H9 (cell line): ENCODE data around the gene PACRGL. TPM values are rescaled to one million over a fixed set of nuclear protein-coding genes. Genes with fewer than 3 reads are reported as not detected.

Experiments used
- DNase-seq: peaks from one replicate; pipeline ENCODE4 v3.0.0-alpha.2; 2017
- H2AFZ ChIP-seq: one replicate; pipeline ENCODE4 v1.6.1; 2013; ENCODE audit warnings: mild to moderate bottlenecking, low read length, control low read depth, moderate library complexity
- H2AK5ac ChIP-seq: 2 replicates; pipeline ENCODE4 v1.6.1; 2013; ENCODE audit warnings: low read length, control low read depth, mixed read lengths; ENCODE audit not compliant: insufficient read length
- H2BK120ac ChIP-seq: one replicate; pipeline ENCODE4 v1.6.1; 2013; ENCODE audit warnings: low read depth, mild to moderate bottlenecking, low read length, control low read depth, inconsistent platforms; ENCODE audit not compliant: poor library complexity, severe bottlenecking
- H2BK12ac ChIP-seq: 2 replicates; pipeline ENCODE4 v1.6.1; 2013; ENCODE audit warnings: low read length, control low read depth, mixed read lengths, low read depth; ENCODE audit not compliant: insufficient read length
- H2BK15ac ChIP-seq: 2 replicates; pipeline ENCODE4 v1.6.1; 2013; ENCODE audit warnings: low read depth, low read length, control low read depth
- H2BK20ac ChIP-seq: one replicate; pipeline ENCODE4 v1.6.1; 2013; ENCODE audit warnings: low read depth, mild to moderate bottlenecking, low read length, control low read depth, inconsistent platforms; ENCODE audit not compliant: poor library complexity, severe bottlenecking
- H2BK5ac ChIP-seq: 2 replicates; pipeline ENCODE4 v1.6.1; 2013; ENCODE audit warnings: low read length, control low read depth, mixed read lengths; ENCODE audit not compliant: insufficient read length
- H3K14ac ChIP-seq: 2 replicates; pipeline ENCODE4 v1.6.1; 2013; ENCODE audit warnings: low read length, control low read depth; ENCODE audit not compliant: insufficient read depth
- H3K18ac ChIP-seq: 2 replicates; pipeline ENCODE4 v1.6.1; 2013; ENCODE audit warnings: low read depth, mild to moderate bottlenecking, mixed read lengths, low read length, control low read depth; ENCODE audit not compliant: insufficient read length
- H3K23ac ChIP-seq: 2 replicates; pipeline ENCODE4 v1.6.1; 2013; ENCODE audit warnings: low read length, control low read depth, mixed read lengths, low read depth; ENCODE audit not compliant: insufficient read length
- H3K23me2 ChIP-seq: 2 replicates; pipeline ENCODE4 v1.6.1; 2013; ENCODE audit warnings: low read depth, mild to moderate bottlenecking, mixed read lengths, low read length, control low read depth; ENCODE audit not compliant: insufficient read length, poor library complexity, severe bottlenecking
- H3K27ac ChIP-seq: 2 replicates; pipeline ENCODE4 v1.5.1; 2013; ENCODE audit warnings: low read length, control low read depth, mixed read lengths, low read depth; ENCODE audit not compliant: insufficient read length
- H3K27me3 ChIP-seq: 2 replicates; pipeline ENCODE4 v1.6.1; 2013; ENCODE audit warnings: low read length, control low read depth, inconsistent platforms; ENCODE audit not compliant: insufficient read depth
- H3K4ac ChIP-seq: 2 replicates; pipeline ENCODE4 v1.6.1; 2013; ENCODE audit warnings: low read depth, mild to moderate bottlenecking, control low read depth, inconsistent platforms, low read length, moderate library complexity
- H3K4me1 ChIP-seq: 2 replicates; pipeline ENCODE4 v1.6.1; 2013; ENCODE audit warnings: low read length, control low read depth, inconsistent platforms; ENCODE audit not compliant: insufficient read depth
- H3K4me2 ChIP-seq: 2 replicates; pipeline ENCODE4 v1.6.1; 2013; ENCODE audit warnings: low read length, control low read depth, mixed read lengths; ENCODE audit not compliant: insufficient read length, insufficient read depth
- H3K56ac ChIP-seq: 2 replicates; pipeline ENCODE4 v1.6.1; 2013; ENCODE audit warnings: low read depth, mild to moderate bottlenecking, mixed read lengths, low read length, control low read depth; ENCODE audit not compliant: insufficient read length
- H3K79me1 ChIP-seq: 2 replicates; pipeline ENCODE4 v1.6.1; 2013; ENCODE audit warnings: low read depth, mild to moderate bottlenecking, moderate library complexity, low read length, control low read depth, inconsistent platforms; ENCODE audit not compliant: insufficient read depth, poor library complexity, severe bottlenecking
- H3K79me2 ChIP-seq: 2 replicates; pipeline ENCODE4 v1.6.1; 2013; ENCODE audit warnings: low read length, control low read depth, inconsistent platforms; ENCODE audit not compliant: insufficient read depth
- H3K9ac ChIP-seq: 2 replicates; pipeline ENCODE4 v1.6.1; 2013; ENCODE audit warnings: low read length, control low read depth, mixed read lengths; ENCODE audit not compliant: insufficient read length; ENCODE audit errors: extremely low read depth
- H3K9me3 ChIP-seq: one replicate; pipeline ENCODE4 v1.6.1; 2013; ENCODE audit warnings: low read depth, low read length, inconsistent platforms; ENCODE audit not compliant: control insufficient read depth
- H3T11ph ChIP-seq: one replicate; pipeline ENCODE4 v1.6.1; 2013; ENCODE audit warnings: mild to moderate bottlenecking, low read length, control low read depth, inconsistent platforms
- H4K20me1 ChIP-seq: one replicate; pipeline ENCODE4 v1.6.1; 2013; ENCODE audit not compliant: control insufficient read depth, insufficient read length, insufficient read depth
- H4K5ac ChIP-seq: 2 replicates; pipeline ENCODE4 v1.6.1; 2013; ENCODE audit warnings: low read depth, mild to moderate bottlenecking, mixed read lengths, low read length, control low read depth; ENCODE audit not compliant: insufficient read length
- H4K8ac ChIP-seq: replicated peaks from 2 replicates; pipeline ENCODE4 v1.6.1; 2013; ENCODE audit warnings: low read length, control low read depth, mixed read lengths, low read depth; ENCODE audit not compliant: insufficient read length
- H4K91ac ChIP-seq: 2 replicates; pipeline ENCODE4 v1.6.1; 2013; ENCODE audit warnings: low read depth, mild to moderate bottlenecking, moderate library complexity, mixed read lengths, low read length, control low read depth; ENCODE audit not compliant: insufficient read length
- H3K27ac Mint-ChIP-seq, 3 experiments: 2 replicates in 2 of 3; 3 replicates in 1 of 3; pipeline ENCODE4 v1.8.0; 2020 to 2021; ENCODE audit warnings: mixed read lengths in 3 of 3, mild to moderate bottlenecking in 1 of 3, moderate library complexity in 1 of 3
- H3K27me3 Mint-ChIP-seq: 2 replicates; pipeline ENCODE4 v1.8.0; 2021; ENCODE audit warnings: low read depth, mild to moderate bottlenecking, moderate library complexity, mixed read lengths
- H3K36me3 Mint-ChIP-seq, 3 experiments: 2 replicates in 2 of 3; 3 replicates in 1 of 3; pipeline ENCODE4 v1.8.0; 2020 to 2021; ENCODE audit warnings: low read depth in 3 of 3, mixed read lengths in 3 of 3; ENCODE audit not compliant: insufficient read depth in 1 of 3
- H3K4me1 Mint-ChIP-seq, 2 experiments: 2 replicates each; pipeline ENCODE4 v1.8.0; 2020; ENCODE audit warnings: mixed read lengths in 2 of 2
- H3K4me3 Mint-ChIP-seq, 2 experiments: 2 replicates in 1 of 2; 3 replicates in 1 of 2; pipeline ENCODE4 v1.8.0; 2020 to 2021; ENCODE audit warnings: mild to moderate bottlenecking in 2 of 2, mixed read lengths in 2 of 2, moderate library complexity in 1 of 2
- H3K9me3 Mint-ChIP-seq, 2 experiments: 2 replicates in 1 of 2; 3 replicates in 1 of 2; pipeline ENCODE4 v1.8.0; 2020; ENCODE audit warnings: mild to moderate bottlenecking in 2 of 2, mixed read lengths in 2 of 2, moderate library complexity in 1 of 2
- CTCF ChIP-seq: fragments of 200-600 bp; sonication (generic); conservative IDR thresholded peaks from 3 replicates; pipeline ENCODE4 v1.8.0; 2021; ENCODE audit warnings: antibody characterized with exemption, mild to moderate bottlenecking
- WGBS: extraction: QIAGEN DNeasy Blood & Tissue Kit; methylation state at CpG from one replicate; pipeline ENCODE4 v1.1.7; 2013; ENCODE audit warnings: missing lambda C conversion rate, low lambda C conversion rate, mixed read lengths; ENCODE audit not compliant: insufficient read length; ENCODE audit errors: extremely low coverage; 5-methylcytosine and 5-hydroxymethylcytosine counted together
- total RNA-seq: library from RNA; stranded (reverse); gene quantifications from 2 replicates; pipeline ENCODE4 v1.2.1, GENCODE V29; 2021

PACRGL gene
- total RNA-seq, 1 experiment from 2014 or later: 18.7 TPM

- no peak overlapping the region for H2AK5ac ChIP-seq
- no CpG with 5 or more reads among the region's 1 CpG for WGBS
- H2BK120ac ChIP-seq: no peak overlapping the region
- H3K79me1 ChIP-seq: no peaks in the 10 kb centered on the region
- no peaks in the 10 kb centered on the region for H3K9me3 ChIP-seq
- no peak overlapping the region for H2BK15ac ChIP-seq
- Mint-ChIP-seq H3K36me3 (no peaks in the 10 kb centered on the region), H3K9me3 (no peaks in the 10 kb centered on the region), H3K4me3 (no peak overlapping the region), H3K27me3 (peaks cover 3% of the 10 kb centered on the region; the same call in 1 of the 2 replicates), H3K4me1 (peaks cover 9 to 19% of the 10 kb centered on the region in 2 experiments), H3K27ac (no peak overlapping the region)
- no peaks in the 10 kb centered on the region for H4K20me1 ChIP-seq
- H4K5ac ChIP-seq: no peak overlapping the region
- no peaks in the 10 kb centered on the region for H3K4me1 ChIP-seq
- no peak overlapping the region for H3K9ac ChIP-seq
- no peak overlapping the region for H4K8ac ChIP-seq
- H3K23ac ChIP-seq: no peak overlapping the region
- DNase-seq: no peak
- no peak overlapping the region for H2BK12ac ChIP-seq
- no peaks in the 10 kb centered on the region for H3K23me2 ChIP-seq
- no peak overlapping the region for H4K91ac ChIP-seq
- no peak overlapping the region for H3K4ac ChIP-seq
- no peaks in the 10 kb centered on the region for H3K79me2 ChIP-seq
- no peak overlapping the region for H3K27ac ChIP-seq
- TF ChIP-seq CTCF: no peak
- H3K14ac ChIP-seq: no peak overlapping the region
- no peak overlapping the region for H2AFZ ChIP-seq
- H3K56ac ChIP-seq: no peak overlapping the region
- H2BK5ac ChIP-seq: no peak overlapping the region
- H3T11ph ChIP-seq: no peak overlapping the region
- no peak overlapping the region for H3K18ac ChIP-seq
- H2BK20ac ChIP-seq: no peak overlapping the region
- no peak overlapping the region for H3K4me2 ChIP-seq
- no peaks in the 10 kb centered on the region for H3K27me3 ChIP-seq
Observed at GRCh38 chr4:20652226-20652885, 47.9 kb upstream of the PACRGL start.
